ENCODE results near the gene XRCC4. TPM values are rescaled to one million over a fixed set of nuclear protein-coding genes. Genes with fewer than 3 reads are reported as not detected.

Gene XRCC4
- total and polyA plus RNA-seq, 9 of the 15 experiments (the other 6 are each of a cell fraction or from before 2014, with no cell fraction given) = 13.6 to 61.6 (median 22.4) TPM

DNA sequence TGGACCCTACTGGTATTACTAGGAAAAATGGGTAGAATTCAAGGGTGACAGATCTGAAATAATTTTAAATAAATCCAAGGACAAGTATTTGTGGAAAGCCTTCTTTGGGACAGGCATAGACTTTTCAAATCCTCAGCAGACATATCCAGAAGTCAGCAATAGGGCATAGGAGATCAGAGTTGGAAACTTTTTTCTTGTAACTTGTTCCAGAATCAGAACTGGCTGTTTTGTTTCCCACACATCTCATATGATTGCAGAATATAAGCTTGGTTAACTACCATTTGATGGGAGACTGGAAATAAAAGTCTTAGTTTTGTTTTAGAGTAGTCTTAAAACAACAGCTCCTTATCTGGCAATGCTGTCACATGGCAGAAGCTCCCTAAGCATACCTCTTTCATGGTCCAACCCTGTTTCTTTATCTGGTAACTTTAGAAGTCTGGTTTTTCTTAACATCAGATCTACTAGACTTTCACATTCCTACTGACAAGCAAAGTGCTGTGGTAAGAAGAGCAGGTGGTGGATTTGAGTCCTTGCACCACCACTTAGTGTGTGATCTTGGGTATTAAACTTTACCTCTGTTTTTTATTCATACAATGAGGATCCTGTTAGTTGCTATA, 25.1 kb downstream of the XRCC4 start (continued):
- TF ChIP-seq PCBP2 (IDR thresholded peaks at IDR 0.05; ENCODE audit: low read depth, low read length, poor library complexity, severe bottlenecking) = no peak
- TF ChIP-seq MCM5 (IDR thresholded peaks at IDR 0.05; ENCODE audit: low read depth) = no peak

DNA sequence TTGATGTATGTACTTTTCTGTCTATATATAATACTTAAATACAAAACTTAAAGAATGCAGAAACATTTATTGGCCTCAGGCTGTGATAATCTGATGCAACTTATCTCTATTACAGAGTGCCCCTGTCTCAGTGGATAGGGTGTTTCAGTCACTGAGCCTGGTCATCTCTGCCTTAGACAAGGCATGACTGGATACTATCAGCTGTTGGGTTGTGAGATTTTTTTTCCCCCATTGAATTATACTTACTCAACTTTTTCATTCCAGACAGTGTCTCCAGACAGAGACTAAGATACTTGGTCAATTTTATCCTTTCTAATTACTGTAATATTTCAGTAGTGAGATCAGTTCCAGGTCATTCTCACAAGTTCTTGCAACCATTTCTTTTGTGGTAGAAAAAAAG, 26.7 kb downstream of the XRCC4 start:
- Histone ChIP-seq H3K36me3 (ENCODE audit: control insufficient read depth, insufficient read depth, low read length) (no peaks in the 10 kb centered on the region), H2AFZ (ENCODE audit: low read depth, low read length) (no peak overlapping the region), H3K27me3 (ENCODE audit: control insufficient read depth in 2 of 2, insufficient read depth in 2 of 2, low read length in 2 of 2) (no peaks in the 10 kb centered on the region), H3K4me2 (ENCODE audit: insufficient read depth, low read length) (no peak overlapping the region), H3K4me3 (no peak overlapping the region), H3K9me3 (replicated peaks; ENCODE audit: control insufficient read depth, insufficient read depth, low read depth, low read length) (no peaks in the 10 kb centered on the region), H4K20me1 (replicated peaks; ENCODE audit: control insufficient read depth, insufficient read depth, low read length) (no peaks in the 10 kb centered on the region), H3K9me1 (ENCODE audit: control insufficient read depth, insufficient read depth, low read length) (no peaks in the 10 kb centered on the region), H3K4me1 (replicated peaks in 1 of 2; ENCODE audit: control insufficient read depth in 2 of 2, insufficient read depth in 2 of 2, low read length in 2 of 2) (peaks cover 0 to 17% of the 10 kb centered on the region in 2 experiments; a peak in 2 of 5 replicates), H3K79me2 (ENCODE audit: control insufficient read depth, insufficient read depth, low read length) (no peaks in the 10 kb centered on the region), H3K9ac (ENCODE audit: insufficient read depth in 1 of 2, low read depth in 2 of 2, low read length in 2 of 2) (no peak overlapping the region), H3K27ac (ENCODE audit: extremely low read depth, low read depth, low read length) (no peak overlapping the region)
- intact Hi-C loops (cut with micrococcal nuclease) = no loop called here
- in situ Hi-C loops (cut with MboI) = no loop called here
- CTCF ChIA-PET (ENCODE audit: low intra/inter-chr PET ratio) = no interaction called here
- no peak for DNase-seq (ENCODE audit: extremely low read depth in 1 of 4, low spot score in 3 of 4)
- FAIRE-seq = peak; percentile 26
- peak; percentile 59 for ATAC-seq
- BruUV-seq (replicated peaks) = no TSS peak
- TF ChIP-seq, protein P1, sequence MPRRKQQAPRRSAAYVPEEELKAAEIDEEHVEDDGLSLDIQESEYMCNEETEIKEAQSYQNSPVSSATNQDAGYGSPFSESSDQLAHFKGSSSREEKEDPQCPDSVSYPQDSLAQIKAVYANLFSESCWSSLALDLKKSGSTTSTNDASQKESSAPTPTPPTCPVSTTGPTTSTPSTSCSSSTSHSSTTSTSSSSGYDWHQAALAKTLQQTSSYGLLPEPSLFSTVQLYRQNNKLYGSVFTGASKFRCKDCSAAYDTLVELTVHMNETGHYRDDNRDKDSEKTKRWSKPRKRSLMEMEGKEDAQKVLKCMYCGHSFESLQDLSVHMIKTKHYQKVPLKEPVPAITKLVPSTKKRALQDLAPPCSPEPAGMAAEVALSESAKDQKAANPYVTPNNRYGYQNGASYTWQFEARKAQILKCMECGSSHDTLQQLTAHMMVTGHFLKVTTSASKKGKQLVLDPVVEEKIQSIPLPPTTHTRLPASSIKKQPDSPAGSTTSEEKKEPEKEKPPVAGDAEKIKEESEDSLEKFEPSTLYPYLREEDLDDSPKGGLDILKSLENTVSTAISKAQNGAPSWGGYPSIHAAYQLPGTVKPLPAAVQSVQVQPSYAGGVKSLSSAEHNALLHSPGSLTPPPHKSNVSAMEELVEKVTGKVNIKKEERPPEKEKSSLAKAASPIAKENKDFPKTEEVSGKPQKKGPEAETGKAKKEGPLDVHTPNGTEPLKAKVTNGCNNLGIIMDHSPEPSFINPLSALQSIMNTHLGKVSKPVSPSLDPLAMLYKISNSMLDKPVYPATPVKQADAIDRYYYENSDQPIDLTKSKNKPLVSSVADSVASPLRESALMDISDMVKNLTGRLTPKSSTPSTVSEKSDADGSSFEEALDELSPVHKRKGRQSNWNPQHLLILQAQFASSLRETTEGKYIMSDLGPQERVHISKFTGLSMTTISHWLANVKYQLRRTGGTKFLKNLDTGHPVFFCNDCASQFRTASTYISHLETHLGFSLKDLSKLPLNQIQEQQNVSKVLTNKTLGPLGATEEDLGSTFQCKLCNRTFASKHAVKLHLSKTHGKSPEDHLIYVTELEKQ (CRISPR knock-in tag; IDR thresholded peaks at IDR 0.05) = no peak
- peak; percentile 1; the same call in 1 of the 2 replicates for TF ChIP-seq CBFA2T3 (IDR thresholded peaks at IDR 0.05)
- POLR2A ChIA-PET = no interaction called here
